Colonic mucosa (tissue), 4 donors: ENCODE results near the gene FCER2. TPM values are rescaled to one million over a fixed set of nuclear protein-coding genes. Genes with fewer than 3 reads are reported as not detected.

Experiments used
- DNase-seq: peaks from one replicate; pipeline ENCODE4 v3.0.0-alpha.2; 2020
- H3K27ac ChIP-seq: fragments of 200-600 bp; one replicate; pipeline ENCODE4 v1.8.0; 2021
- H3K27me3 ChIP-seq: fragments of 200-600 bp; one replicate; pipeline ENCODE4 v1.8.0; 2021
- H3K36me3 ChIP-seq: fragments of 200-600 bp; one replicate; pipeline ENCODE4 v1.8.0; 2021
- H3K4me1 ChIP-seq: fragments of 200-600 bp; one replicate; pipeline ENCODE4 v1.8.0; 2021; ENCODE audit warnings: mild to moderate bottlenecking
- H3K4me3 ChIP-seq: fragments of 200-600 bp; one replicate; pipeline ENCODE4 v1.8.0; 2021
- H3K9ac ChIP-seq, 2 donors: one replicate each; pipeline ENCODE4 v1.7.0; 2013; ENCODE audit warnings: control low read depth in 2 of 2, low read depth in 2 of 2, low read length in 2 of 2
- H3K9me3 ChIP-seq: fragments of 200-600 bp; one replicate; pipeline ENCODE4 v1.8.0; 2021
- CTCF ChIP-seq: fragments of 200-600 bp; IDR thresholded peaks from one replicate; pipeline ENCODE4 v1.8.0; 2022; ENCODE audit warnings: antibody characterized with exemption, mild to moderate bottlenecking
- intact Hi-C: fragments of 100-400 bp; cut with DNase I; formaldehyde crosslinking; loops from one replicate; pipeline ENCODE4 v1.14.1; 2022
- total RNA-seq, 2 donors: library from RNA; stranded (reverse); fragmentation: NEBNext Ultra II Directional in 1 of 2; extraction: Animal tissue kit (Norgen Biotek cat#: 25700) in 1 of 2; gene quantifications; one replicate each; pipeline ENCODE4 v1.2.1, GENCODE V29; 2021
- donor health status: healthy.
- donor health status: DM: no; HTN: no; CAD: no.
- donor health status: DM: no; HTN: no; CAD: no.

Gene FCER2
- total RNA-seq, 2 donors from 2014 or later = 0.35 to 1.3 TPM

GRCh38 chr19:7740682-7741054 is 38.7 kb upstream of the FCER2 start:
- intact Hi-C loops = no loop called here
- Histone ChIP-seq H3K27ac (no peak overlapping the region), H3K4me1 (no peaks in the 10 kb centered on the region), H3K36me3 (no peaks in the 10 kb centered on the region), H3K27me3 (no peaks in the 10 kb centered on the region), H3K4me3 (no peak overlapping the region), H3K9ac (no peak overlapping the region), H3K9me3 (no peaks in the 10 kb centered on the region)
- no peak for TF ChIP-seq CTCF
- DNase-seq = no peak

GRCh38 chr19:7739801-7740681 is 38.1 kb upstream of the FCER2 start:
- Histone ChIP-seq H3K9ac (no peak overlapping the region), H3K4me1 (no peaks in the 10 kb centered on the region), H3K9me3 (no peaks in the 10 kb centered on the region), H3K36me3 (no peaks in the 10 kb centered on the region), H3K27me3 (no peaks in the 10 kb centered on the region), H3K4me3 (no peak overlapping the region), H3K27ac (no peak overlapping the region)
- intact Hi-C loops = no loop called here
- TF ChIP-seq CTCF = no peak
- DNase-seq = no peak

GRCh38 chr19:7739211-7739755 is 37.4 kb upstream of the FCER2 start:
- Histone ChIP-seq H3K9ac (no peak overlapping the region), H3K36me3 (no peaks in the 10 kb centered on the region), H3K27ac (no peak overlapping the region), H3K27me3 (no peaks in the 10 kb centered on the region), H3K9me3 (no peaks in the 10 kb centered on the region), H3K4me3 (no peak overlapping the region), H3K4me1 (no peaks in the 10 kb centered on the region)
- no peak for DNase-seq
- TF ChIP-seq CTCF = no peak
- intact Hi-C loops = no loop called here

DNA sequence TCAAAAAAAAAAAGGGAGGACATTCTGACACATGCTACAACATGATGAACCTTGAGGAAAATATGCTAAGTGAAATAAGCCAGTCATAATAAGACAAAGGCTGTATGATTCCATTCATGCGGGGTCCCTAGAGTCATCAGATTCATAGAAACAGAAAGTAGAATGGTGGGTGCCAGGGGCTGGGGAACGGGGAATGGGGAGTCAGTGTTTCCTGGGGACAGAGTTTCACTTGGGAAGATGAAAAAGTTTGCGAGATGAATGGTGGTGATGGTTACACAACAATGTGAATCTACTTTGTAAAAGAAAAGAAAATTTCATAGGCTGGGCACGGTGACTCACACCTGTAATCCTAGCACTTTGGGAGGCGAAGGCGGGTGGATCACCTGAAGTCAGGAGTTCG is 36.1 kb upstream of the FCER2 start:
- no peaks in the 10 kb centered on the region for H3K9me3 ChIP-seq
- intact Hi-C loops = no loop called here
- H3K9ac ChIP-seq = no peak overlapping the region
- no peak overlapping the region for H3K4me3 ChIP-seq
- no peaks in the 10 kb centered on the region for H3K4me1 ChIP-seq
- DNase-seq = no peak
- no peak for TF ChIP-seq CTCF
- no peaks in the 10 kb centered on the region for H3K27me3 ChIP-seq
- H3K27ac ChIP-seq = no peak overlapping the region
- H3K36me3 ChIP-seq = no peaks in the 10 kb centered on the region

DNA sequence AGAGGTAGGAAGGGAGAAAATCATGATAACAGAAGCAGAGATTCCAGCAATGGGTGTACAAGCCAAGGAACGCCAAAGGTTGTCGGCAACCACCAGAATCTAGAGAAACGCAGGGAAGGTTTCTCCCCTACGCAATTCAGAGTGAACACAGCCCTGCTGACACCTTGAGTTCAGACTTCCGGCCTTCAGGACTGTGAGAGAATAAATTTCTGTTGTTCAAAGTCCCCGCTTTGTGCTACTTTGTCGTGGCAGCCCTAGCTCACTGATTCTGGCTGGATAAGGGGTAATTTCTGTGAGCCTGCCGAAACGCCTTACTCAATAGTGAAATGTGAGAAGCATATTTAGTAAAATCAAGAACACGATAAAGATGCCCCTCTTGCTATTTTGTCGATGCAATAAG is 35.3 kb upstream of the FCER2 start:
- no peaks in the 10 kb centered on the region for H3K4me1 ChIP-seq
- intact Hi-C loops = no loop called here
- H3K27me3 ChIP-seq = no peaks in the 10 kb centered on the region
- no peak for DNase-seq
- no peak overlapping the region for H3K4me3 ChIP-seq
- no peak overlapping the region for H3K9ac ChIP-seq
- H3K36me3 ChIP-seq = no peaks in the 10 kb centered on the region
- no peak for TF ChIP-seq CTCF
- H3K27ac ChIP-seq = no peak overlapping the region
- no peaks in the 10 kb centered on the region for H3K9me3 ChIP-seq
